T47D (cell line): ENCODE data around the gene RHBG.

Experiments used
- DNase-seq, 2 experiments: peaks; one replicate each; pipeline versions ENCODE4 v3.0.0 to v3.0.0-alpha.2; 2011 to 2012; ENCODE audit warnings: low read depth in 1 of 2, low spot score in 1 of 2
- JUND ChIP-seq: IDR thresholded peaks from 2 replicates; pipeline ENCODE4 v1.6.1; 2012; ENCODE audit warnings: low read depth
- in situ Hi-C: cut with HindIII; loops from 2 replicates; pipeline ENCODE4 v1.10.0; 2016; ENCODE audit warnings: low sequenced_read_pairs, low pct_unique_long_range_greater_than_20kb

Gene RHBG

GRCh38 chr1:156410740-156411139 is 41.7 kb downstream of the RHBG start:
- in situ Hi-C loops = no loop called here
- no peak for TF ChIP-seq JUND
- no peak for DNase-seq

- no peak for DNase-seq
- in situ Hi-C loops = no loop called here
- TF ChIP-seq JUND = no peak
These were observed 43.8 kb downstream of the RHBG start for GRCh38 chr1:156412653-156413321.

GRCh38 chr1:156413391-156414246 is 44.6 kb downstream of the RHBG start:
- TF ChIP-seq JUND = no peak
- in situ Hi-C loops = no loop called here
- DNase-seq = no peak

GRCh38 chr1:156414461-156415064 is 45.6 kb downstream of the RHBG start:
- in situ Hi-C loops = no loop called here
- TF ChIP-seq JUND = no peak
- peak in 1 of 2 experiments; percentile 48 for DNase-seq

- TF ChIP-seq JUND = no peak
These were observed 48.0 kb downstream of the RHBG start for GRCh38 chr1:156416993-156417392.

GRCh38 chr1:156417401-156418020 is 48.5 kb downstream of the RHBG start:
- in situ Hi-C loops = no loop called here
- no peak for TF ChIP-seq JUND
- no peak for DNase-seq

More at GRCh38 chr1:156416993-156417392, 48.0 kb downstream of the RHBG start:
- in situ Hi-C loops = no loop called here
- DNase-seq = no peak

- DNase-seq = no peak
- in situ Hi-C loops = no loop called here
These were observed 49.5 kb downstream of the RHBG start for GRCh38 chr1:156418416-156419070.

GRCh38 chr1:156419854-156420204 is 50.8 kb downstream of the RHBG start:
- in situ Hi-C loops = no loop called here
- TF ChIP-seq JUND = no peak
- DNase-seq = no peak

More at GRCh38 chr1:156418416-156419070, 49.5 kb downstream of the RHBG start:
- TF ChIP-seq JUND = no peak

- in situ Hi-C loops = no loop called here
- no peak for DNase-seq
- no peak for TF ChIP-seq JUND
These were observed 51.4 kb downstream of the RHBG start for GRCh38 chr1:156420205-156421061.

- in situ Hi-C loops = no loop called here
- TF ChIP-seq JUND = no peak
- peak; percentile 92 to 100 for DNase-seq
These were observed 52.3 kb downstream of the RHBG start for GRCh38 chr1:156421062-156421938.

GRCh38 chr1:156421939-156422601 is 53.1 kb downstream of the RHBG start:
- in situ Hi-C loops = no loop called here
- no peak for DNase-seq
- no peak for TF ChIP-seq JUND
